GM23338 (cell line): ENCODE results near the gene RFC2. TPM values are rescaled to one million over a fixed set of nuclear protein-coding genes. Genes with fewer than 3 reads are reported as not detected.

Experiments used
- ATAC-seq: fragments of 200-7000 bp; cut with Tn5 transposase; 3 replicates; pipeline ENCODE4 v1.9.1; 2020
- DNase-seq: peaks from one replicate; pipeline ENCODE4 v3.0.0-alpha.2; 2015; ENCODE audit warnings: low spot score
- H2AFZ ChIP-seq: fragments of 200-600 bp; sonication (generic); 2 replicates; pipeline ENCODE4 v1.8.0; 2016; ENCODE audit warnings: antibody characterized with exemption, mild to moderate bottlenecking, moderate library complexity
- H3F3A ChIP-seq: fragments of 200-600 bp; sonication (generic); replicated peaks from 2 replicates; pipeline ENCODE4 v1.8.0; 2017; ENCODE audit warnings: antibody characterized with exemption, mixed run types, low read depth
- H3K27ac ChIP-seq: fragments of 200-600 bp; sonication (generic); 2 replicates; pipeline ENCODE4 v1.6.1; 2016; ENCODE audit warnings: low read depth
- H3K27me3 ChIP-seq: fragments of 200-600 bp; sonication (generic); 2 replicates; pipeline ENCODE4 v1.8.0; 2016; ENCODE audit warnings: mild to moderate bottlenecking, mixed run types, moderate library complexity; ENCODE audit not compliant: insufficient read depth
- H3K36me3 ChIP-seq: fragments of 200-600 bp; sonication (generic); 2 replicates; pipeline ENCODE4 v1.8.0; 2016; ENCODE audit warnings: mild to moderate bottlenecking; ENCODE audit not compliant: insufficient read depth
- H3K4me1 ChIP-seq: fragments of 200-600 bp; sonication (generic); 2 replicates; pipeline ENCODE4 v1.8.0; 2016; ENCODE audit warnings: mild to moderate bottlenecking, moderate library complexity; ENCODE audit not compliant: insufficient read depth
- H3K4me2 ChIP-seq: fragments of 200-600 bp; sonication (generic); 2 replicates; pipeline ENCODE4 v1.7.1; 2017; ENCODE audit warnings: mixed run types
- H3K4me3 ChIP-seq: fragments of 200-600 bp; sonication (generic); 2 replicates; pipeline ENCODE4 v1.6.1; 2016; ENCODE audit warnings: mixed run types
- H3K79me2 ChIP-seq: fragments of 200-600 bp; sonication (generic); replicated peaks from 2 replicates; pipeline ENCODE4 v1.8.0; 2017; ENCODE audit warnings: mild to moderate bottlenecking; ENCODE audit not compliant: insufficient read depth
- H3K9me2 ChIP-seq: fragments of 200-600 bp; sonication (generic); 2 replicates; pipeline ENCODE4 v1.8.0; 2017; ENCODE audit not compliant: insufficient read depth
- H4K20me1 ChIP-seq: fragments of 200-600 bp; sonication (generic); replicated peaks from 2 replicates; pipeline ENCODE4 v1.8.0; 2017; ENCODE audit warnings: mild to moderate bottlenecking; ENCODE audit not compliant: insufficient read depth
- H3K27ac Mint-ChIP-seq: 2 replicates; pipeline ENCODE4 v1.8.0; 2020; ENCODE audit warnings: inconsistent platforms, mild to moderate bottlenecking, moderate library complexity, mixed read lengths
- H3K27me3 Mint-ChIP-seq: 3 replicates; pipeline ENCODE4 v1.8.0; 2022; ENCODE audit warnings: low read depth, mild to moderate bottlenecking, moderate library complexity, mixed read lengths, inconsistent platforms; ENCODE audit not compliant: insufficient read depth, poor library complexity
- H3K36me3 Mint-ChIP-seq: 3 replicates; pipeline ENCODE4 v1.8.0; 2021; ENCODE audit warnings: low read depth, mild to moderate bottlenecking, inconsistent platforms, moderate library complexity, mixed read lengths
- H3K4me1 Mint-ChIP-seq: 3 replicates; pipeline ENCODE4 v1.8.0; 2020; ENCODE audit warnings: mild to moderate bottlenecking, inconsistent platforms, mixed read lengths
- H3K4me3 Mint-ChIP-seq: 3 replicates; pipeline ENCODE4 v1.8.0; 2021; ENCODE audit warnings: moderate library complexity, mild to moderate bottlenecking, inconsistent platforms, mixed read lengths
- H3K9me3 Mint-ChIP-seq: 3 replicates; pipeline ENCODE4 v1.8.0; 2020; ENCODE audit warnings: moderate library complexity, mild to moderate bottlenecking, inconsistent platforms, mixed read lengths
- CREB1 ChIP-seq: fragments of 250-450 bp; sonication (Bioruptor Pico); IDR thresholded peaks from 2 replicates; pipeline ENCODE4 v1.5.0; 2020; ENCODE audit warnings: low read depth, mild to moderate bottlenecking, moderate library complexity
- CTCF ChIP-seq, 2 experiments: fragments of 200-600 bp in 1 of 2; sonication (generic) in 1 of 2; conservative IDR thresholded peaks; 2 replicates each; pipeline versions ENCODE4 v1.5.1 to v1.6.1; 2016 to 2017; ENCODE audit warnings: antibody characterized with exemption in 2 of 2, low read depth in 2 of 2, mild to moderate bottlenecking in 2 of 2, moderate library complexity in 1 of 2
- ETS1 ChIP-seq: IDR thresholded peaks from 2 replicates; pipeline ENCODE4 v1.6.1; 2016; ENCODE audit warnings: antibody characterized with exemption
- EZH2 ChIP-seq: fragments of 200-600 bp; sonication (generic); IDR thresholded peaks from one replicate; pipeline ENCODE4 v1.8.0; 2017; ENCODE audit warnings: antibody characterized with exemption, mild to moderate bottlenecking, low read depth; ENCODE audit not compliant: unreplicated experiment
- EZH2phosphoT487 ChIP-seq: fragments of 200-600 bp; sonication (generic); IDR thresholded peaks from one replicate; pipeline ENCODE4 v1.8.1; 2018; ENCODE audit warnings: antibody characterized with exemption; ENCODE audit not compliant: unreplicated experiment
- JUNB ChIP-seq: IDR thresholded peaks from one replicate; pipeline ENCODE4 v1.6.1; 2016; ENCODE audit warnings: antibody characterized with exemption; ENCODE audit not compliant: unreplicated experiment
- NANOG ChIP-seq: IDR thresholded peaks from 2 replicates; pipeline ENCODE4 v1.6.1; 2016; ENCODE audit warnings: antibody characterized with exemption, borderline replicate concordance
- POLR2AphosphoS5 ChIP-seq: IDR thresholded peaks from 2 replicates; pipeline ENCODE4 v1.6.1; 2016; ENCODE audit warnings: antibody characterized with exemption, low read depth
- REST ChIP-seq: IDR thresholded peaks from one replicate; pipeline ENCODE4 v1.6.1; 2018; ENCODE audit warnings: antibody characterized with exemption; ENCODE audit not compliant: unreplicated experiment
- STAT1 ChIP-seq: IDR thresholded peaks from one replicate; pipeline ENCODE4 v1.6.1; 2016; ENCODE audit warnings: antibody characterized with exemption; ENCODE audit not compliant: unreplicated experiment
- ZNF114 ChIP-seq: fragments of 250-450 bp; sonication (Bioruptor Pico); IDR thresholded peaks from 2 replicates; pipeline ENCODE4 v1.5.0; 2020; ENCODE audit warnings: mild to moderate bottlenecking, moderate library complexity
- ZNF331 ChIP-seq: fragments of 250-450 bp; sonication (Bioruptor Pico); IDR thresholded peaks from 2 replicates; pipeline ENCODE4 v1.5.0; 2020; ENCODE audit warnings: low read depth, mild to moderate bottlenecking, moderate library complexity
- ZNF462 ChIP-seq: fragments of 250-450 bp; sonication (Bioruptor Pico); IDR thresholded peaks from 2 replicates; pipeline ENCODE4 v1.5.0; 2020; ENCODE audit warnings: mild to moderate bottlenecking, moderate library complexity
- polyA plus RNA-seq: library from polyadenylated mRNA; unstranded; fragments of >200 nt; fragmentation: Nextera tagmentation; extraction: Ambion mirVana; gene quantifications from 2 replicates; pipeline ENCODE4 v1.2.1, GENCODE V29; 2016
- total RNA-seq: library from RNA; depleted of rRNA; stranded (reverse); fragments of >200 nt; shearing (Covaris generic); gene quantifications from 2 replicates; pipeline ENCODE4 v1.2.3, GENCODE V29; 2014

The RFC2 gene
- total and polyA plus RNA-seq, 2 experiments from 2014 or later: 56.4 to 75.2 TPM

GRCh38 chr7:74277636-74278035 lies 23.4 kb upstream of the RFC2 start:
- no peaks in the 10 kb centered on the region for H3K9me3 Mint-ChIP-seq
- Histone ChIP-seq H3K27ac (no peak overlapping the region), H3K79me2 (no peaks in the 10 kb centered on the region), H4K20me1 (no peaks in the 10 kb centered on the region), H3K4me2 (no peak overlapping the region), H3K27me3 (no peaks in the 10 kb centered on the region), H3K9me2 (no peaks in the 10 kb centered on the region), H3K36me3 (no peaks in the 10 kb centered on the region), H3F3A (peaks cover 3% of the 10 kb centered on the region; the same call in 1 of the 2 replicates), H3K4me1 (peaks cover 10% of the 10 kb centered on the region), H2AFZ (no peak overlapping the region), H3K4me3 (no peak overlapping the region)
- peaks cover 25% of the 10 kb centered on the region for H3K4me1 Mint-ChIP-seq
- ATAC-seq (no peak), DNase-seq (no peak)
- no peak overlapping the region for H3K27ac Mint-ChIP-seq
- peaks cover 21% of the 10 kb centered on the region for H3K27me3 Mint-ChIP-seq
- H3K36me3 Mint-ChIP-seq: no peaks in the 10 kb centered on the region
- H3K4me3 Mint-ChIP-seq: no peak overlapping the region
- TF ChIP-seq ETS1: no peak
- no peak for TF ChIP-seq CREB1 (CRISPR knock-in tag)
- no peak for TF ChIP-seq NANOG
- TF ChIP-seq CTCF (conservative IDR thresholded peaks at IDR 0.05; ENCODE audit: low read depth in 2 of 2): no peak
- no peak for TF ChIP-seq ZNF331 (CRISPR knock-in tag)
- TF ChIP-seq POLR2AphosphoS5: no peak
- TF ChIP-seq ZNF462 (CRISPR knock-in tag): no peak
- TF ChIP-seq JUNB: no peak
- no peak for TF ChIP-seq EZH2phosphoT487
- TF ChIP-seq ZNF114 (CRISPR knock-in tag): no peak
- no peak for TF ChIP-seq STAT1
- no peak for TF ChIP-seq EZH2
- no peak for TF ChIP-seq REST
